Muscle layer of duodenum (tissue), 2 donors: Measurements from ENCODE around the gene TCF19.
A peak's percentile ranks its signal among the peaks of the same experiment; 100 is the strongest.
"Not testable (repeated sequence)": the region's sequence is repeated elsewhere in the genome, so short reads cannot be mapped to it uniquely, and the experiment has no call there.

ENCODE experiments used
- H3K27ac ChIP-seq: one replicate; pipeline ENCODE4 v1.7.0; 2013; ENCODE audit warnings: mild to moderate bottlenecking, low read length
- H3K27me3 ChIP-seq: one replicate; pipeline ENCODE4 v1.7.0; 2013; ENCODE audit warnings: low read depth, mild to moderate bottlenecking, control low read depth, low read length
- H3K36me3 ChIP-seq, 2 donors: one replicate each; pipeline ENCODE4 v1.7.0; 2013; ENCODE audit warnings: low read length in 2 of 2, control low read depth in 1 of 2, mild to moderate bottlenecking in 1 of 2; ENCODE audit not compliant: insufficient read depth in 2 of 2, control insufficient read depth in 1 of 2
- H3K4me1 ChIP-seq, 2 donors: one replicate each; pipeline ENCODE4 v1.7.0; 2013; ENCODE audit warnings: low read length in 2 of 2, mild to moderate bottlenecking in 2 of 2, control low read depth in 1 of 2, moderate library complexity in 1 of 2; ENCODE audit not compliant: insufficient read depth in 2 of 2, control insufficient read depth in 1 of 2
- H3K4me3 ChIP-seq, 2 donors: one replicate each; pipeline ENCODE4 v1.7.0; 2013; ENCODE audit warnings: low read length in 2 of 2, low read depth in 1 of 2, mild to moderate bottlenecking in 1 of 2
- H3K9me3 ChIP-seq, 2 donors: one replicate each; pipeline ENCODE4 v1.7.0; 2013; ENCODE audit warnings: low read length in 2 of 2, control low read depth in 1 of 2, mild to moderate bottlenecking in 1 of 2; ENCODE audit not compliant: control insufficient read depth in 1 of 2
- donor health status: healthy.

The TCF19 gene

GRCh38 chr6:31189223-31189622, 30.8 kb downstream of the TCF19 start:
- not testable (repeated sequence) for H3K36me3 ChIP-seq, H3K27me3 ChIP-seq, H3K9me3 ChIP-seq, H3K4me1 ChIP-seq, H3K27ac ChIP-seq, H3K4me3 ChIP-seq

- Histone ChIP-seq H3K9me3 (no peaks in the 10 kb centered on the region), H3K4me1 (peaks cover 0 to 4% of the 10 kb centered on the region in 2 donors), H3K27ac (no peak overlapping the region), H3K4me3 (no peak overlapping the region), H3K27me3 (no peaks in the 10 kb centered on the region), H3K36me3 (no peaks in the 10 kb centered on the region)
Measured at GRCh38 chr6:31190488-31190887, 32.1 kb downstream of the TCF19 start.

- H3K4me3 ChIP-seq, H3K27me3 ChIP-seq, H3K36me3 ChIP-seq, H3K27ac ChIP-seq, H3K9me3 ChIP-seq, H3K4me1 ChIP-seq: not testable (repeated sequence)
Measured at GRCh38 chr6:31192431-31193105, 34.2 kb downstream of the TCF19 start.

GRCh38 chr6:31193206-31193605, 34.8 kb downstream of the TCF19 start:
- H3K27ac ChIP-seq = no peak overlapping the region
- no peaks in the 10 kb centered on the region for H3K27me3 ChIP-seq
- H3K4me3 ChIP-seq = no peak overlapping the region

DNA sequence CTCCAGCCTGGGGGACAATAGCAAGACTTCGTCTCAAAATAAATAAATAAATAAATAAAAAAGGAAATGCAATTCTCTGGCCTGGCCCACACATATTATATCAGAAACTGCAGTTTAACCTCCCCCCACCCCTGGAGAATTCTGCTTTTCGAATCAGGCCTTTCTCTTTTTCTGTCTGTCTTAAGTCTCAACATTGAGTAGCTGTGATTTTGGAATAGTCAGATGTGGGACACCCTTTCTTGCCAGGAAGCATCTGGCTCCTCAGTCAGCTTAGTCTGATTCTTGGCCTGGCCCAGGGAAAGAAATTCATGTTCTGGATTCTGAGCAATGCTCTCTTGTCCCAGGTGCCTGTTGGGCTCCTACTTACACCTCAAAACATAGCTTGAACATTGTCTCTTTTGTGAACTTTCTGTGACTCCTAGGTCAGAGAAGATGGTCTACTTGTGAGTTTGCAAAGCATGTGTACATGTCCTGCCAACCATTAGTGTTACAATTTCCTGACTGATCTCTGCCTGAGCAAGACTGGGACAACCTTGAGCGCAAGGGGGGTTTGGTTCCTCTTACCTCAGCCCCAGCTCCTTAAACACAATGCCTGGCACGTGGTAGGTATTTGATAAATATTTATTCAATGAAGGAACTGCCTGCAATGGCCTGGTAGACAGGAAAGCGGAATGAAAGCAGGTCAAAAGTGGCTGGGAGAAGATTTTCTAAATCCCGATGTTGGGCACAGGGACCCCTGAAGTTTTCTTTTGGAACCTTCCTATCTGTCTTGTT, 35.9 kb downstream of the TCF19 start:
- Histone ChIP-seq H3K27me3 (no peaks in the 10 kb centered on the region), H3K4me3 (no peak overlapping the region), H3K27ac (no peak overlapping the region), H3K9me3 (no peaks in the 10 kb centered on the region), H3K36me3 (no peaks in the 10 kb centered on the region), H3K4me1 (peaks cover 0 to 12% of the 10 kb centered on the region in 2 donors)

More at GRCh38 chr6:31193206-31193605, 34.8 kb downstream of the TCF19 start:
- Histone ChIP-seq H3K9me3 (no peaks in the 10 kb centered on the region), H3K36me3 (no peaks in the 10 kb centered on the region), H3K4me1 (peaks cover 0 to 9% of the 10 kb centered on the region in 2 donors)

DNA sequence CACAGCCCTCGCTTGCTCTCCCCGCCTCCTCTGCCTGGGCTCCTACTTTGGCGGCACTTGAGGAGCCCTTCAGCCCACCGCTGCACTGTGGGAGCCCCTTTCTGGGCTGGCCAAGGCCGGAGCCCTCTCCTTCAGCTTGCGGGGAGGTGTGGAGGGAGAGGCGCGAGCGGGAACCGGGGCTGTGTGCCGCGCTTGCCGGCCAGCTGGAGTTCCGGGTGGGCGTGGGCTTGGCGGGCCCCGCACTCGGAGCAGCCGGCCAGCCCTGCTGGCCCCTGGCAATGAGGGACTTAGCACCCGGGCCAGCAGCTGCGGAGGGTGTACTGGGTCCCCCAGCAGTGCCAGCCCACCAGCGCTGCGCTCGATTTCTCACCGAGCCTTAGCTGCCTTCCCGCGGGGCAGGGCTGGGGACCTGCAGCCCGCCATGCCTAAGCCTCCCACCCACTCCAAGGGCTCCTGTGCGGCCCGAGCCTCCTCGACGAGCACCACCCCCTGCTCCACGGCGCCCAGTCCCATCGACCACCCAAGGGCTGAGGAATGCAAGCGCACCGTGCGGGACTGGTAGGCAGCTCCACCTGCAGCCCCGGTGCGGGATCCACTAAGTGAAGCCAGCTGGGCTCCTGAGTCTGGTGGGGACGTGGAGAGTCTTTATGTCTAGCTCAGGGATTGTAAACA, 37.1 kb downstream of the TCF19 start:
- peaks cover 0 to 12% of the 10 kb centered on the region in 2 donors for H3K4me1 ChIP-seq
- not testable (repeated sequence) for H3K4me3 ChIP-seq, H3K36me3 ChIP-seq, H3K27ac ChIP-seq, H3K27me3 ChIP-seq, H3K9me3 ChIP-seq

GRCh38 chr6:31196251-31197022, 38.0 kb downstream of the TCF19 start:
- Histone ChIP-seq H3K4me3 (peak overlapping the region; percentile 58 to 70), H3K4me1 (peaks cover 0 to 12% of the 10 kb centered on the region in 2 donors)
- H3K27ac ChIP-seq, H3K36me3 ChIP-seq, H3K9me3 ChIP-seq, H3K27me3 ChIP-seq: not testable (repeated sequence)

DNA sequence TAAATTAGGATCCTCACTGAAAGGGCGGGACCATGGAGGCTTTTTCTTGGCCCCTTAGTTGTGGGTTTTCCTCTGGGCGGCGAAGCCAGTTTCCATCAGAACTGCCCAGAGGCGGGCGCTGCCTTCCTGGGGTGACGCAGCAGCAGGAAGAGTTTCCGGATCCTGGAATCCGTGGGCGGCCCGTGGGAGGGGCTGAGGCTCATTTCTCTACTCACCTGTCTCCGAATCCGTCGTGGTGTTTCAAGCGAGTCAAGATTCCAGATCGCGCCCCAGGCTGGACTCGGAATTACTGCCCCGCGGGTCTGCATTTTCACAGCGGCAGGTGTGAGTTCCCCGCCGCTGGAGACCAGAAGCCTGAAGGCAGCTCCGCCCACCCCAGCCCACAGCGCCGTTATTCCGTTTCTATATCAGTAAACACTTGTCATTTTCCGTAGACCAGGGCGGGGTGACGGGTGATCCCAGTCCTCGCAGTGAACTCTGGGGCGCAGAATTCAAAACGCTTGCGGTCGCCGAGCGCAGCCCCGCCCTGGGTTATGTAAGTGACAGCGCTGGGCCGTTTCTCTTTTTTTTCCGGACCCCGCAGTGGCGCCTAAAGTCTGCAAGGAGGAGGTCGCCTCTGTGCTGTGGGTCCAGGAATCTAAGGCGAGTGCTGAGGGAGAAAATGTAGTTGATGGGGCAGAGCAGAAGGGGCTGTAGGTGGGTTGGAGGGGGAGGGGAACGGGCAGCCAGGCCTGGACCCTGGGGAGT, 39.3 kb downstream of the TCF19 start:
- H3K4me1 ChIP-seq = peaks cover 5 to 21% of the 10 kb centered on the region in 2 donors

GRCh38 chr6:31199105-31199452, 40.7 kb downstream of the TCF19 start:
- H3K36me3 ChIP-seq, H3K9me3 ChIP-seq, H3K27me3 ChIP-seq: not testable (repeated sequence)
- peaks cover 13 to 33% of the 10 kb centered on the region in 2 donors for H3K4me1 ChIP-seq
- H3K27ac ChIP-seq = peak overlapping the region; percentile 23
- peak overlapping the region in 1 of 2 donors; percentile 37 for H3K4me3 ChIP-seq

More for the DNA sequence above, 39.3 kb downstream of the TCF19 start:
- peaks cover 0 to 9% of the 10 kb centered on the region in 2 donors for H3K9me3 ChIP-seq
- peak overlapping the region; percentile 93 for H3K27ac ChIP-seq
- peak overlapping the region; percentile 58 to 70 for H3K4me3 ChIP-seq
- H3K27me3 ChIP-seq = no peaks in the 10 kb centered on the region
- H3K36me3 ChIP-seq = peaks cover 0 to 5% of the 10 kb centered on the region in 2 donors

GRCh38 chr6:31202259-31203166, 44.1 kb downstream of the TCF19 start:
- H3K27me3 ChIP-seq = no peaks in the 10 kb centered on the region
- peaks cover 0 to 5% of the 10 kb centered on the region in 2 donors for H3K36me3 ChIP-seq
- H3K4me1 ChIP-seq = peaks cover 13 to 29% of the 10 kb centered on the region in 2 donors
- no peak overlapping the region for H3K4me3 ChIP-seq
- H3K27ac ChIP-seq = peak overlapping the region; percentile 94
- peaks cover 0 to 9% of the 10 kb centered on the region in 2 donors for H3K9me3 ChIP-seq
